ENCODE data around the gene DTX3.
"Not testable (repeated sequence)": the region's sequence is repeated elsewhere in the genome, so short reads cannot be mapped to it uniquely, and the experiment has no call there.

Gene DTX3

GRCh38 chr12:57606821-57607220 is 2.2 kb downstream of the DTX3 start:
- no peak for DNase-seq (ENCODE audit: low read depth, low spot score)

GRCh38 chr12:57607958-57608663 is 3.5 kb downstream of the DTX3 start:
- no peak for DNase-seq (ENCODE audit: low read depth, low spot score)

GRCh38 chr12:57609101-57609780 is 4.6 kb downstream of the DTX3 start:
- no peak for DNase-seq (ENCODE audit: low read depth, low spot score)

- no peak for DNase-seq (ENCODE audit: low read depth, low spot score)
These were observed 5.3 kb downstream of the DTX3 start for GRCh38 chr12:57609781-57610553.

- no peak for DNase-seq (ENCODE audit: low read depth, low spot score)
These were observed 6.0 kb downstream of the DTX3 start for GRCh38 chr12:57610554-57611107.

GRCh38 chr12:57611108-57611826 is 6.6 kb downstream of the DTX3 start, which contains the start of gene ARHGEF25:
Gene ARHGEF25, plus strand, starts transcription at chr12:57611435. Its CDS starts 460 bp downstream, at chr12:57611895.
- DNase-seq (ENCODE audit: low read depth, low spot score) = no peak

GRCh38 chr12:57611827-57612710 is 7.4 kb downstream of the DTX3 start:
- no peak for DNase-seq (ENCODE audit: low read depth, low spot score)

- DNase-seq (ENCODE audit: low read depth, low spot score) = no peak
These were observed 8.2 kb downstream of the DTX3 start for GRCh38 chr12:57612711-57613426.

GRCh38 chr12:57613427-57614109 is 8.9 kb downstream of the DTX3 start:
- no peak for DNase-seq (ENCODE audit: low read depth, low spot score)

GRCh38 chr12:57614178-57614947 is 9.7 kb downstream of the DTX3 start:
- DNase-seq (ENCODE audit: low read depth, low spot score) = no peak

- no peak for DNase-seq (ENCODE audit: low read depth, low spot score)
These were observed 10.4 kb downstream of the DTX3 start for GRCh38 chr12:57614948-57615500.

- no peak for DNase-seq (ENCODE audit: low read depth, low spot score)
These were observed 11.0 kb downstream of the DTX3 start for GRCh38 chr12:57615637-57616036.

GRCh38 chr12:57616383-57617101 is 11.9 kb downstream of the DTX3 start:
- DNase-seq (ENCODE audit: low read depth, low spot score) = no peak

GRCh38 chr12:57617942-57618341 is 13.3 kb downstream of the DTX3 start:
- no peak for DNase-seq (ENCODE audit: low read depth, low spot score)

GRCh38 chr12:57618431-57618830 is 13.8 kb downstream of the DTX3 start:
- DNase-seq (ENCODE audit: low read depth, low spot score) = not testable (repeated sequence)

- DNase-seq (ENCODE audit: low read depth, low spot score) = no peak
These were observed 14.4 kb downstream of the DTX3 start for GRCh38 chr12:57618966-57619433.
